Measurements from ENCODE around the gene PGR. TPM values are rescaled to one million over a fixed set of nuclear protein-coding genes. Genes with fewer than 3 reads are reported as not detected.

PGR gene
- total RNA-seq, 1 donor from 2014 or later, result not detected

GRCh38 chr11:100980156-100980555, 149.5 kb downstream of the PGR start:
- H3K9me3 Mint-ChIP-seq (ENCODE audit: unreplicated experiment), result no peaks in the 10 kb centered on the region
- H3K27me3 Mint-ChIP-seq (ENCODE audit: unreplicated experiment), result no peaks in the 10 kb centered on the region
- no peak overlapping the region for H3K27ac Mint-ChIP-seq (ENCODE audit: unreplicated experiment)
- peaks cover 30% of the 10 kb centered on the region for H3K36me3 Mint-ChIP-seq (ENCODE audit: unreplicated experiment)
- H3K4me3 Mint-ChIP-seq (ENCODE audit: unreplicated experiment), result no peak overlapping the region
- no peaks in the 10 kb centered on the region for H3K4me1 Mint-ChIP-seq (ENCODE audit: unreplicated experiment)
- DNase-seq (ENCODE audit: extremely low spot score, unreplicated experiment), result no peak
- TF ChIP-seq CTCF (IDR thresholded peaks at IDR 0.05), result peak; percentile 41

Measured in osteocyte (in vitro differentiated cells).